HG02884 (cell line): ENCODE results near the gene SLC27A2.
A peak's percentile ranks its signal among the peaks of the same experiment; 100 is the strongest.
"Not testable (repeated sequence)": the region's sequence is repeated elsewhere in the genome, so short reads cannot be mapped to it uniquely, and the experiment has no call there.

Experiments
- ATAC-seq: cut with Tn5 transposase; IDR thresholded peaks from one replicate; pipeline ENCODE4 v1.9.1; 2021; ENCODE audit warnings: mild to moderate bottlenecking, moderate library complexity; ENCODE audit not compliant: unreplicated experiment

Gene SLC27A2

DNA sequence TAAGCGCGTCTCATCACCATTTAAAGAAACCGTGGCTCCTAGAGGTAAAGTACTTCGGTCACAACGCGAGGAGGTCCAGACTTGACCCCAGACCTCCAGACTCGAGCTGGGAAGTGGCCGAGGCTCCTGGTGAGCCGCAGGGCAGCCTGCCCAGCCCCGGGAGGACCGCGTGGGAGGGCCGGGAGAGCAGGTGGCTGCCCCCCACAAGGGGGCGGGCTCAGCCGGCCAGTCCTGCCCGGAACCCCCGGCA lies at the start of gene SLC27A2:
Gene SLC27A2, plus strand, starts transcription at position 228 of the 250 bp plus-strand sequence. CDS start 232 bp downstream, outside the sequence.
- ATAC-seq = no peak

DNA sequence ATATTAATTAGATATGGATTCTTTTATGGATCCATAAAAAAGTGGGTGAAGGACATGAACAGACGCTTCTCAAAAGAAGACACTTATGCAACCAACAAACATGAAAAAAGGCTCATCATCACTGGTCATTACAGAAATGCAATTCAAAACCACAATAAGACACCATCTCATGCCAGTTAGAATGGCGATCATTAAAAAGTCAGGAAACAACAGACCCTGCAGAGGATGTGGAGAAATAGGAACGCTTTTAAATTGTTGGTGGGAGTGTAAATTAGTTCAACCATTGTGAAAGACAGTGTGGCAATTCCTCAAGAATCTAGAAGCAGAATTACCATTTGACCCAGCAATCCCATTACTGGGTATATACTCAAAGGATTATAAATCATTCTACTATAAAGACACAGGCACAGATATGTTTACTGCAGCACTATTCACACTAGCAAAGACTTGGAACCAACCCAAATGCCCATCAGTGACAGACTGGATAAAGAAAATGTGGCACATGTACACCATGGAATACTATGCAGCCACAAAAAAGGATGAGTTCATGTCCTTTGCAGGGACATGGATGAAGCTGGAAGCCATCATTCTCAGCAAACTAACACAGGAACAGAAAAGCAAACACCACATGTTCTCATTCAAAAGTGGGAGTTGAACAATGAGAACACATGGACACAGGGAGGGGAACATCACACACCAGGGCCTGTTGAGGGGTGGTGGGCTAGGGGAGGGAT lies 49.6 kb upstream of the SLC27A2 start:
- ATAC-seq = not testable (repeated sequence)

DNA sequence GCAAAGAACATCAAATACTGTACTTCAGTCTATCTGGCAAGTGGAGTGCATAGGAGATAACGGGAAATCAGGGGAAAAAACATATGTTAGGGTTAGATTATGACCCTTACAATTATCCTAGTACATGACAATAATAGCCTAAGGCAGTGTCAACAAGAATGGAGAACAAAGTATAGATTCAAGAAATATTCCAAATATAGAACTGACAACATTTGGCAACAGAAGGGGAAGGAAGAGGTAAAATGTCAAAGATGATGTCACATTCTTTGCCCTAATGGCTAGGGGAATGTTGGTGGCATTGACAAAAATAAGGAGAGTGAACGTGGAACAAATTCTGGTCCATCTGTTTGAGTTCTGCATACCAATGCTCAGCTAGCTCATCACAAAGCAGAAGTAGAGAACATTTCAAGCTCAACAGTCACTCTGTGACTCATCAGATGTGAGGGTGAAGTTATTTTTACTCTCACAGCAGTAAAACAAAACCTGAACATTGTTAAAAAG lies 47.4 kb upstream of the SLC27A2 start:
- peak; percentile 89 for ATAC-seq

DNA sequence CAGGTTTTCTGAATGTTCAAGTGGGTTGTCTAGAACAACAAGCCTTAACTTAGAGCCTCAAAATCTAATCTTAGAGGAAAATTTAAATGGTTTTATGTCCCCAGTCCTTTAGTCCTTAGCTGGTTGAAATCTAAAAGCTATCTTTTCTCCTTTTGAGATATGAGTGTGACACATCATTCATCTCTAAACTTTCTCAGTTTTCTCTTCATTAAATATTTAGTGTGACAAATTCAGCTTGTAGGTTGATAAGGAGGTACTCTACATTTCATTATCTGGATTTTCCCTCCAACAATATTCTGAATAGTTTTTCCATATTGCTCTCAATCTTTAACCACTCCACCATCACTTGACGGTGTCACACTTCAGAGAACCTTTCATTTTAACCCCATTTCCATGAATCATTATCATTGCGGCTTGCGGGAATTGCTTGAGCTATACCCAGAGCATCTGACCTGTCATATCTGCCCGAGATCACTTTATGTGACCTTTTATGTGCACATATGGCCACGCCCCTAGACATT lies 46.9 kb upstream of the SLC27A2 start:
- ATAC-seq = peak; percentile 70

DNA sequence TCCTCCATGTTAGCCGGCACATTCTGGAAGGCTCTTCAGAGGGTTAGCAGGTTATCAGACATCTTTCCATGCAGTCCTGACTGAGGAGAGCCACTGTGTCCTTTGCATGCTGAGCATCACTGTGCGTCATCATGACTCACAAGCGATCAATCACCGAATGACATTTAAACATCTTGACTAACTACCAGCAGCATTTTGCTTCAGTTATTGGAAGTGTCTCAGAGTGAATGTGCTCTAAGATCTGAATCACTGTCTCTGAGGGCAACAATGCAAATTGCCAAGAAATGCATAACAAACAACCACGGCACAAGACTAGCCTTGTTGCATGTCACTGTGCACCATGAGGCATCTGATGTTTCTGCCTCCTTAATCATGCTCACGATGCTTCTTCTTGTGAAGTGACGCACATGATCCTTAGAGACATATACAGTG lies 44.6 kb upstream of the SLC27A2 start:
- ATAC-seq = no peak

DNA sequence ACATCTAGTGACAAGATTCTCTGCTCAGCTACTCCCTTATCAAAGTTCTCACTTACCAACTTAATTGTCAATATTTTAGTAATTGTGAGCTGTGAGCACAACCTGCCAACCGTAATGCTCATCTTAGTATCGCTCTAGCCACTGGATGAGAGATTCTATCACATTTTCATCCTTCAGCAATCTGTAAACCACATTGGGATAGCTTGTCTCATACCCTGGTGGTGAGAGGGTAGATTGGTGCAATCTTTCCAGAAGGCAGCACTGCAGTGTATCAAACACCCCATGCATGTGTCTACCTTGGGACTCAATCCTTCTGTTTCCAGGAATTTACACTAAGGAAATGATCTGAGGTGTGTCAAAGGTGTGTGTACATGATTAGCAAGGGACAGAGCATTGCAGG lies 44.1 kb upstream of the SLC27A2 start:
- ATAC-seq = no peak

DNA sequence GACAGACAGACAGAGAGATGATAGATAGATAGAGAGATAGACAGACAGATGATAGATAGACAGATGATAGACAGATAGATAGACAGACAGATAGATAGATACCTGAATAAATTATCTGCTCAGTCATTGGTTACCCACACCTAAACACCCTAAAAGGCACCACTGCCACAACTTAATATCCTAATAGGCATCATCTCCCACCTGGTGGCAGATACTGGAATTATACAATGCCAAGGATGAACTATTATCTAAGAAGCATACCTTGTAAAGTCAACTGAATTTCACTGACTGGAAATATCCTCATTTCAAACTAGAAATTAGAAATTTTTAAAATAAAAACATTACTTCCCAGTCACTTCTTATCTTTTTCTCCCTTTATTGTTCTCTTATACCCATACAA lies 43.6 kb upstream of the SLC27A2 start:
- ATAC-seq = no peak

DNA sequence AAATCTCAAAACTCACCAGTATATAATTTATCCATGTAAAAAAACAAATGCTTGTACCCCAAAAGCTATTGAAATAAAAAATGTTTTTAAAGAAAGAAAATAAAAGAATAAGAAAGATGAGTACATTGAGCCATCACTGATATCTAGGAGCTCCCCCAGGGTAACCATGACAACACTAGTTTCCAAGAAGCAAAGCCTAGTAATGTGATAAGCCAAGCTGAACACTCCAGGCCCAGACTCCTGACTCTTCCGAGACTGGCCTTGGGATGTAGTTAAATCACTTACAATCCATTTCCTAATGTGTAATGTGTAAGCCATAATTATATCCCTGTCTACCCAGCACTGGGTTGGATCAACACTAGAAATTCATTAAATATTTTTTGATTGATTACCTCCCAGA lies 41.9 kb upstream of the SLC27A2 start:
- no peak for ATAC-seq

DNA sequence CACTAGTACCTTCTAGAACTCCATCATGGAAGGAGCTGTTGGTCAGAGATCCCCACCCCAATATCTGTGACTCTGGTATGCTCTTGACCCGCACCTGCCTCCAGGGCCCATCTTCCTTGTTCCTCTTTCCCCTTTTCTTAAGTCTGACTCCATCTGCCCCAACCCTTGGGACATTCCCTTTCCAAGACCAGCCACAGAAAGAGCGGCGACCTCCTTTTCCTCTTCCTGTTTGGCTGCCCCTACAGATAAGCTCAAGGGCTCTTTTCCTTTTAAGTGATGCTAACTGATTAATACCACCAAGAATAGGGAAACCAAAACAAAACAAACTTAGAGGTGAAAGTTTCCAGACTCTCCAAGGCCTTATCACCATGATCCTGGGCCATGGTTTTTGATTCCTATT lies 41.0 kb upstream of the SLC27A2 start:
- ATAC-seq = no peak

DNA sequence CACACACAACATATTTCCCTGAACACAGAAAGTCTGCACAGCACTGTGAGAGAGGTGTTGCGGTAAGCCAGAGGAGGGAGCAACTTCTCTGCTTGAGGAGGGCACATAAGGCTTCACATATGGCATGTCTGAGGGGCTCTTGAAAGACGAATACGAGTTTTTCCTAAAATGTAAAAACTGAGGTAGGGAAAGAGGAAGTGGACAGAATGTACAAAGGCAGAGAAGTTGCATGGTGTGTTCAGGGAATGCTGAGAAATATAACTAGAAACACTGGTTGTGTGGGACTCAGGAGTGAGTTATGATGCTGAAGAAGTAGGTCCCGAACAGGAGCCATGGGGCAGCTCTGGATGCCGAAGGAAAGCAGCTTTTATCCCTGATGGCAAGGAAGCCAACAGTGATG lies 40.1 kb upstream of the SLC27A2 start:
- no peak for ATAC-seq

DNA sequence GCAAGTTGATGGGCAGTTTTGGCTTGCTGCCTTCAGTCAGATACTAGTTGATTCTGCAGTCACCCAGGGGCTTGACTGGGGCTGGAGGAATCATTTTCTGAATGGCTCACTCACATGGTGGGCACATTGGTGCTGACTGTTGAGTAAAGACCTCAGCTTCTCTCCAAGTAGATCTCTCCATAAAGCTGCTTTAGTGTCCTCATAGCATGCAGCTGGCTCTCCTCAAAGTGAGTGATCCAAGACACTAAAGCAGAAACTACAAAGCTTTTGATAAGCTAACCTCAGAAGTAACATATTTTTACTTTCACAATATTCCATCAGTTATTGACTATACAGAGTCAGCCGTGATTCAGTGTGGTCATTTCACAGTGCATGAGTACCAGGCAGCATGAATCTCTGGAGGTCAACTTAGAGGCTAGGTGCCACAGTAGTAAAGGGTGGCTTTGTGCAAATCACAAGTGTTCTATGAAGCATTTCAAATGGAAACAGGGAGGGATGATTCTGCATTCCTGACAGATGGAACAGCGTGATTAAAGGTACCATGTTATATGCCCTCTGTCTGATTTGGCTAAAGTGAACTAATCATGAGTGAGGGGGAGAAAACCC lies 38.6 kb upstream of the SLC27A2 start:
- ATAC-seq = no peak

DNA sequence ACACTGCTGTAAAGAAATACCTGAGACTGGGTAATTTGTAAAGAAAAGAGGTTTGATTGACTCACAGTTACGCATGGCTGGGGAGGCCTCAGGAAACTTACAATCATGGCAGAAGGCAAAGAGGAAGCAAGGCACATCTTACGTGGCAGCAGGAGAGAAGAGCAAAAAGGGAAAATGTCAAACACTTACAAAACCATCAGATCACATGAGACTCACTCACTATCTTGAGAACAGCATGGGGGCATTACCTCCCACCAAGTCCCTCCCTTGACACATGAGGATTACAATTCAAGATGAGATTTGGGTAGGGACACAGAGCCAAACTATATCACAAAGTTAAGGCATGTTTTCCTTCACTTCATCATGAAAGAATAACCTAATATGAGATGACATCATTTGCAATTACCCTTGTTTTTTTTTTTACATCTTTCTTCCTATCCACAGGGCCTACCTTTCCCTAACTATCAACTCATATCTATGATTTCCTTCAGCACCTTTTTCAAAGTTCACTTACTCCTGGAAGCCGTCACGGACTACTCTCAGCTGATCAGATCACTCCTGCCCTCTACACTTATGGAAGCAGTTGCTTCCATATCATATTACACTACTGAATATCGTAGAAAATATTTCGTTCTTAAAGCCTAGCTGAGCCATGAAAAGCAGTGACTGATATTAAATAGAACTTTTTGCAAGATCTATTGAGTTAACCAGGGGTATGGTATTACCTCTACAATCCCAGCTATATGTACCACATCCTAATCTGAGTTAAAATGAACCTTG lies 37.5 kb upstream of the SLC27A2 start:
- ATAC-seq = no peak

DNA sequence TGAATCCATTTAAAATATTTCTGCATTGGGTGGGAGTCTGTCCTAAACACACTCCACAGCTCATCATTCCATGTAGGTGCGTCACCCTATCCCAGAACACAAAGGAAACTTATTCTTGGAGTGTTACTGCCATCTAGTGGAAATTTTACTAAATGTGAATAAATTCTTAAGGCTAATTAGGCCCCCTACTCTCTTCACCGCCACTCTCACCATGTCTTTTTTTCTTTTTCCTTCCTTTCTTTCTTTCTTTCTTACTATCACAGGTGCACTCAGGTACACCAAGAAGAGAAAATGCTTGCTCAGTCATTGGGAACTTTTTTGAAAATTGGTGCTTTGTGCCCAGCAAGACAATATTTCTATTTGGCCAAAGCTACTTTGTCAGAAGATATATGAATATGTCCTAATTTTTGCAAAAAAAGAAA lies 36.5 kb upstream of the SLC27A2 start:
- no peak for ATAC-seq

DNA sequence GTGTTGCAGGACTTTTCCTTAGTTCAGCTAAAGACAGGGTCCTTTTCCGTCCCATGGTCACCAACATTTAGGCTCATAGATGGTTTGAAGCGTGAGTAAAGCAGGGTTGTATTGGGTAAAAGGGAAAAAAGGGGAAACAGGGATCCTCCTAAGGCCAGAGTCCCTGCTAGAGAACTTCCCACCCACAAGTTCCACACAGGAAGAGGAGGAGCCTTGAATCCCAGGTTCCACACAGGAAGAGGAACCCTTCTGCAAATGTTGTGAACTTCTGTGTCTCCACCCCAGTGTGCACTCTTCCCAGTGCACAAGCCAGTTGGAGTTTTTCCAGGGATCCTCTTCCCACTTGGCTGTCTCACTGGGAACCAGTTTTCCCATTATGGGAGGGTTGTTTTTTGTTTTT lies 35.4 kb upstream of the SLC27A2 start:
- no peak for ATAC-seq

DNA sequence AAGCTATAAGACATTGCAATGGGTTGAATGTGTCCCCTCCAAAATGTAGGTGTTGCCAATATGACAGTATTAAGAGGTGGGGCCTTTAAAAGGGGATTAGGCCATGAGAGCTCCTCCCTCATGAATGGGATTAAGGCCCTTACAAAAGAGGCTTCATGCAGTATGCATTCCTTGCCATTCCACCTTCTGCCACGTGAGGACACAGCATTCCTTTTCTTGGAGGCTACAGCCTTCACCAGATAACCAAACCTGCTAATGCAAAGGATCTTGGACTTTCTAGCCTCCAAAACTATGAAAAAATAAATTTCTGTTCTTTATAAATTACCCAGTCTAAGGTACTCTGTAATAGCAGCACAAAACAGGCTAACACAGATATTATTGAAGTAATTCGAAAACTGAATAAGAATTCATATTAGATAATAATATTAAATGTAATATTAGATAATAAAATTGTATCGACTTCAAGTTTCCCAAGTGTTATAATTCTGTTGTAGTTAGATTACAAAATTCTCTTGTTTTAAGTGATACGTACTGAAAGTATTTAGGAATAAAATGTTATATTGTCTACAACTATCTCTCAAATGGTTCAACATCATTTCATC lies 33.5 kb upstream of the SLC27A2 start:
- no peak for ATAC-seq

DNA sequence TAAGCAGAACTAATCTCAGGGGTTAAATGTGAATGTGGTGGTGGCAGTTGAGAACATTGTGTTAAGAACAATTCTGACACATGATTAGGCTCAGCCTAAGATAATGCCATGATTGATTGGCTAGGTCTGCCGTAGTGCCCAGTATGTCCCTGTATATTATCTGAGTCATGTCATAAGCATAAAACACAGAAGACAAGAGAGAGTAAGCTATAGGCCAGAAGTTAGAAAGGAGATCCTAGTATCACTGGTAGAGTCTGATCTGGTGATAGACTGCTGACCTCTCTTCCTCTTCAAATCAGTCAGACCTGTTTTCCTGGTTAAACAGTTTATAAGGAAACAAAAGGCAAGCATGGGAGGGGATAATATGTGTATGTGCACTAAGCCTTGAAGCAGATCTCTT lies 32.9 kb upstream of the SLC27A2 start:
- ATAC-seq = no peak

DNA sequence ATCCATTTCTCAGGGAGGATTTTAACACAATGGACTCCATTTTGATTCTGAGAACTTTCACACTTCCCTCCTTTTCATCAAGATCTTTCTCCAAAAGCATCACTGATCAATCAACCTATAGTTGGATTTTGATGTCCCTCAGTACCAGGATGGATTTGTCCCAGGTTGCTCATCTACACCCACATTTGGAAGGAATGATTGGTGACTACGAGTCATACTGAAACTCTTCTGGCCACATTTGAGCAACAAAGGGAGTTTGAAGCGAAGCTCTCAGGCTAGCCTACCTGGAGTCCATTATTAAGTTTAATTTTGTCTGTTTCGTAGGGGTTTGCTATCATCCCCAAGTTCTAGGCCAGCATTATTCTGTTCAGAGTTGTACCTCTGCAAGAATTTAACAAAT lies 31.6 kb upstream of the SLC27A2 start:
- ATAC-seq = no peak

DNA sequence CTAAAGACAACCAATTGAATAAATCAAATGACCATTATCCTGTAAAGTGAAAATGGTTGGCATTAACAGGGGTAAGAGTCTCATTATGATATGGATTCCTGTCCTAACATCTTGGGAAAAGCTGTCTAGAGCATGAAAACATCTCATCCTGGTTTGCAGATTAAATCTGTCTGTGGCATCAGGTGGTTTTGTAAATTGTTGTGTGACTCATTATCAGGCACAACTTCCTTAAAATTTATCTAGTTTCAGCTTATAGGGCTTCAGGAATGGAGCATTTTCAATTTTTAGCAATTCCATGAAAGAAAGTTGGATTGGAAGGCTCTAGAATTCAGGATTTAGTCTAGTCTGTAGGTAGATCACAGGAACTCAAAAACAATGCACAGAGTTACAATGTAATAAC lies 31.1 kb upstream of the SLC27A2 start:
- ATAC-seq = no peak

DNA sequence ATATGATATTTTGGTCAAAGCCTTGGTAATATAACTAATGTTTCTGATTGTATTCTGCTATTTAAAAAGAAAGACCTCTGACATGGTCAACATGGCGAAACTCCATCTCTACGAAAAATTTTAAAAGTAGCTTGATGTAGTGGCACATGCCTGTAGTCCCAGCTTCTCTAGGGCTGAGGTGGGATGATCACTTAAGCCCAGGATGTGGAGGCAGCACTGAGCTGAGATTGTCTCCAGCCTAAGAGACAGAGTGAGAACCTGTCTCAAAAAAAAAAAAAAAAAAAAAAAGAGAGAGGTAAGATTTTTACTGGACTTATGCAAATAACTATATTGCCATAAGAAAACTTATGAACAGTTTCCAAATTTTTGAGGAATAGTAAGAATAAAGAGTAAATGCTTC lies 30.5 kb upstream of the SLC27A2 start:
- ATAC-seq = no peak

DNA sequence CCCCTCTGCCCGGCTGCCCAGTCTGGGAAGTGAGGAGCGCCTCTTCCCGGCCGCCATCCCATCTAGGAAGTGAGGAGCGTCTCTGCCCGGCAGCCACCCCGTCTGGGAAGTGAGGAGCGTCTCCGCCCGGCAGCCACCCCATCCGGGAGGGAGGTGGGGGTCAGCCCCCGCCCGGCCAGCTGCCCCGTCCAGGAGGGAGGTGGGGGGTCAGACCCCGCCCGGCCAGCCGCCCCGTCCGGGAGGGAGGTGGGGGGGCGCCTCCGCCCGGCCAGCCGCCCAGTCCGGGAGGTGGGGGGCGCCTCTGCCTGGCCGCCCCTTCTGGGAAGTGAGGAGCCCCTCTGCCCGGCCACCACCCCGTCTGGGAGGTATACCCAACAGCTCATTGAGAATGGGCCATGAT lies 23.8 kb upstream of the SLC27A2 start:
- ATAC-seq = not testable (repeated sequence)

DNA sequence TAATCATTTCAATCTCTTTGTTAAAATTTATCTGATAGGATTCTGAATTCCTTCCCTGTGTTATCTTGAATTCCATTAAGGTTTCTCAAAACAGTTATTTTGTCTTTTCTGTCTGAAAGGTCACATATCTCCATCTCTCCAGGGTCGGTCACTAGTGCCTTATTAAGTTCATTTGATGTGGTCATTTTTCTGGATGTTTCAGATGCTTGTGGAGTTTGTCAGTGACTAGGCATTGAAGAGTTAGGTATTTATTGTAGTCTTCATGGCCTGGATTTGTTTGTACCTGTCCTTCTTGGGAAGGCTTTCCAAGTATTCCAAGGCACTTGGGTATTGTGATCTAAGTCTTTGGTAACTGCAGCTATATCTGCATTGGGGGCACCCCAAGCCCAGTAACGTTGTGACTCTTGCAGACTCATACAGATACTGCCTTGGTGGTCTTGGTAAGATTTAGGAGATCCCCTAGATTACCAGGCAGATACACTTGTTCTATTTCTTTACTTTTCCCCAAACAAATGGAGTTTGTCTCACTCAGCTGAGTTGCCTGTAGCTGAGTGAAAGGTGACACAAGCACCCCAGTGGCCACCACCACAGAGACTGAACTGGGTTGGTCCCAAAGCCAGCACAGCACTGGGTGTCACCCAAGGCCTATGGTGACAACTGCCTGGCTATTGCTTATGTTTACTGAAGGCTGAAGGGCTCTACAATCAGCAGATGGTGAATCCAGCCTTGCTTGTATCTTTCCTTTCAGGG lies 18.9 kb upstream of the SLC27A2 start:
- ATAC-seq = no peak
